Measurements from ENCODE around the gene REEP6. TPM values are rescaled to one million over a fixed set of nuclear protein-coding genes. Genes with fewer than 3 reads are reported as not detected.
A peak's percentile ranks its signal among the peaks of the same experiment; 100 is the strongest.

Gene REEP6
- polyA plus RNA-seq, 10 donors, result 1.4 to 2.6 (median 1.8) TPM

- DNase-seq, result no peak
Measured at GRCh38 chr19:1456121-1456900, 34.7 kb upstream of the REEP6 start.

GRCh38 chr19:1457031-1457739 lies 33.8 kb upstream of the REEP6 start:
- no peak for DNase-seq

GRCh38 chr19:1457892-1458291 lies 33.1 kb upstream of the REEP6 start:
- DNase-seq, result no peak

GRCh38 chr19:1459479-1459878 lies 31.5 kb upstream of the REEP6 start:
- no peak for DNase-seq

- no peak for DNase-seq
Measured at GRCh38 chr19:1460033-1460995, 30.7 kb upstream of the REEP6 start.

GRCh38 chr19:1461862-1462261 lies 29.1 kb upstream of the REEP6 start:
- DNase-seq, result no peak

- no peak for DNase-seq
Measured at GRCh38 chr19:1465191-1466016, 25.6 kb upstream of the REEP6 start.

- DNase-seq, result peak in 1 of 3 donors; percentile 23
Measured at GRCh38 chr19:1466018-1466460, 24.9 kb upstream of the REEP6 start.

- no peak for DNase-seq
Measured at GRCh38 chr19:1466461-1467214, 24.3 kb upstream of the REEP6 start.

GRCh38 chr19:1467215-1467489 lies 23.8 kb upstream of the REEP6 start:
- DNase-seq, result no peak

- no peak for DNase-seq
Measured at GRCh38 chr19:1467490-1468273, 23.3 kb upstream of the REEP6 start.

GRCh38 chr19:1468274-1468820 lies 22.6 kb upstream of the REEP6 start:
- DNase-seq, result no peak

GRCh38 chr19:1468821-1469254 lies 22.1 kb upstream of the REEP6 start:
- no peak for DNase-seq

- DNase-seq, result no peak
Measured at GRCh38 chr19:1469255-1470054, 21.5 kb upstream of the REEP6 start.

- no peak for DNase-seq
Measured at GRCh38 chr19:1470055-1470304, 21.0 kb upstream of the REEP6 start.

GRCh38 chr19:1470305-1471009 lies 20.5 kb upstream of the REEP6 start:
- DNase-seq, result peak in 1 of 3 donors; percentile 65

- no peak for DNase-seq
Measured at GRCh38 chr19:1471010-1471514, 19.9 kb upstream of the REEP6 start.
